WTC11 (cell line): ENCODE data around the gene LGALSL. TPM values are rescaled to one million over a fixed set of nuclear protein-coding genes. Genes with fewer than 3 reads are reported as not detected.
A peak's percentile ranks its signal among the peaks of the same experiment; 100 is the strongest.

Experiments
- ATAC-seq: fragments of 200-7000 bp; cut with Tn5 transposase; 2 replicates; pipeline ENCODE4 v1.10.0; 2021; ENCODE audit warnings: mild to moderate bottlenecking, moderate library complexity
- CTCF ChIA-PET: fragments of 300-600 bp; sonication (Branson Sonifier 250); formaldehyde crosslinking; loops from one replicate; lab custom pipeline; 2021; ENCODE audit warnings: antibody characterized with exemption; lab: Charles Lee
- POLR2A ChIA-PET: fragments of 350-600 bp; sonication (Branson Sonifier 250); formaldehyde crosslinking; loops from one replicate; lab custom pipeline; 2021; ENCODE audit warnings: antibody characterized with exemption; lab: Charles Lee
- DNase-seq: peaks from one replicate; pipeline ENCODE4 v3.0.0; 2021; ENCODE audit warnings: low spot score
- H3K27ac Mint-ChIP-seq: 2 replicates; pipeline ENCODE4 v1.8.0; 2021; ENCODE audit warnings: mixed read lengths
- H3K27me3 Mint-ChIP-seq: 2 replicates; pipeline ENCODE4 v1.8.0; 2021; ENCODE audit warnings: low read depth, mild to moderate bottlenecking, moderate library complexity, mixed read lengths
- H3K36me3 Mint-ChIP-seq: 2 replicates; pipeline ENCODE4 v1.8.0; 2021; ENCODE audit warnings: mixed read lengths
- H3K4me1 Mint-ChIP-seq: 2 replicates; pipeline ENCODE4 v1.8.0; 2022; ENCODE audit warnings: mixed read lengths
- H3K4me3 Mint-ChIP-seq: 2 replicates; pipeline ENCODE4 v1.8.0; 2021; ENCODE audit warnings: mild to moderate bottlenecking, moderate library complexity, mixed read lengths
- H3K9me3 Mint-ChIP-seq: 2 replicates; pipeline ENCODE4 v1.8.0; 2021; ENCODE audit warnings: mixed read lengths
- FOXJ3 ChIP-seq: sonication (generic); formaldehyde crosslinking; IDR thresholded peaks from 2 replicates; pipeline ENCODE4 v1.9.0; 2021; ENCODE audit warnings: missing genetic modification reagents, mild to moderate bottlenecking, borderline replicate concordance
- GTF2I ChIP-seq: fragments of 250-450 bp; sonication (Bioruptor Pico); conservative IDR thresholded peaks from 2 replicates; pipeline ENCODE4 v1.4.0; 2021; ENCODE audit warnings: mild to moderate bottlenecking
- HMGA2 ChIP-seq: fragments of 250-450 bp; sonication (Bioruptor Pico); IDR thresholded peaks from 2 replicates; pipeline ENCODE4 v1.4.0; 2021; ENCODE audit warnings: mild to moderate bottlenecking, moderate library complexity
- NFATC4 ChIP-seq: fragments of 250-450 bp; sonication (Bioruptor Pico); IDR thresholded peaks from 2 replicates; pipeline ENCODE4 v1.9.0; 2021; ENCODE audit warnings: mild to moderate bottlenecking
- RELA ChIP-seq: sonication (generic); formaldehyde crosslinking; IDR thresholded peaks from 2 replicates; pipeline ENCODE4 v1.8.1; 2022; ENCODE audit warnings: missing genetic modification reagents, mild to moderate bottlenecking, borderline replicate concordance
- SP1 ChIP-seq: sonication (generic); formaldehyde crosslinking; conservative IDR thresholded peaks from 2 replicates; pipeline ENCODE4 v1.8.1; 2022; ENCODE audit warnings: missing genetic modification reagents
- ZNF121 ChIP-seq: sonication (generic); formaldehyde crosslinking; IDR thresholded peaks from 2 replicates; pipeline ENCODE4 v1.8.0; 2023; ENCODE audit warnings: missing genetic modification reagents
- ZNF219 ChIP-seq: sonication (generic); formaldehyde crosslinking; IDR thresholded peaks from 2 replicates; pipeline ENCODE4 v1.8.0; 2023; ENCODE audit warnings: missing genetic modification reagents, mild to moderate bottlenecking, borderline replicate concordance
- ZNF423 ChIP-seq: fragments of 250-450 bp; sonication (Bioruptor Pico); IDR thresholded peaks from 2 replicates; pipeline ENCODE4 v2.1.2; 2022; ENCODE audit warnings: mild to moderate bottlenecking, moderate library complexity
- total RNA-seq: library from RNA; stranded (reverse); gene quantifications from 3 replicates; pipeline ENCODE4 v1.2.3, GENCODE V29; 2021
- TF ChIP-seq, protein P1 (sequence below): fragments of 250-450 bp; sonication (Bioruptor Pico); IDR thresholded peaks from 2 replicates; pipeline ENCODE4 v1.9.0; 2021; ENCODE audit warnings: mild to moderate bottlenecking, borderline replicate concordance
- TF ChIP-seq, protein P2 (sequence below): sonication (generic); formaldehyde crosslinking; IDR thresholded peaks from 2 replicates; pipeline ENCODE4 v1.8.0; 2023; ENCODE audit warnings: missing genetic modification reagents, mild to moderate bottlenecking, borderline replicate concordance
- TF ChIP-seq, protein P3 (sequence below): fragments of 250-450 bp; sonication (Bioruptor Pico); IDR thresholded peaks from 2 replicates; pipeline ENCODE4 v1.9.0; 2021; ENCODE audit warnings: moderate library complexity, mild to moderate bottlenecking, inconsistent platforms, borderline replicate concordance
- TF ChIP-seq, protein P4 (sequence below): fragments of 250-450 bp; sonication (Bioruptor Pico); conservative IDR thresholded peaks from 2 replicates; pipeline ENCODE4 v1.9.0; 2021; ENCODE audit warnings: mild to moderate bottlenecking

LGALSL gene
- total RNA-seq, 1 experiment from 2014 or later = 21.0 TPM

DNA sequence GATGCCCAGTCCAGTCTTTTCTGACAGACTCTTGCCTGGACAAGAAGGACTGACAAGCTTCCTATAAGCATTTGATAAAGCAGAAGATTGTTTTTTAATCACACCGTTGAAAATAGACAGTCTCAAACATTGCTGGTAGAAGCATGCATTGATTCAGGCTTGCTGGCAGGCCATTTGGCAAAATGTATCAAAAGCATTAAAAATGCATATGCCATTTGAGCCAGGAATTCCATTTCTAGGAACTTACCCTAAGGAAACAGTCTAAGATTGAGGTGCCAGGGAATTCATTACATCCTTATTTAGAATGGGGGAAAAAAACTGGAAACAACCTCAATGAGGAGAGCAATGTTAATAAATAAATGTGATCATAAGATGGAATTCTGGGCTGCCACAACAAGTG is 20.7 kb downstream of the LGALSL start:
- POLR2A ChIA-PET = no interaction called here
- ATAC-seq (no peak), DNase-seq (no peak)
- CTCF ChIA-PET = interaction anchor here (1.0 to 4.8 kb wide), 3 partner anchors 13 to 146 kb away, joined by 3 to 32 read pairs (median 4); no protein-coding TSS in a partner anchor
- Mint-ChIP-seq H3K9me3 (peaks cover 9% of the 10 kb centered on the region; the same call in 1 of the 2 replicates), H3K27ac (peak overlapping the region; percentile 81), H3K4me3 (no peak overlapping the region), H3K36me3 (no peaks in the 10 kb centered on the region), H3K4me1 (peaks cover 28% of the 10 kb centered on the region), H3K27me3 (no peaks in the 10 kb centered on the region)
- TF ChIP-seq GTF2I (CRISPR knock-in tag) = no peak
- TF ChIP-seq, protein P1, sequence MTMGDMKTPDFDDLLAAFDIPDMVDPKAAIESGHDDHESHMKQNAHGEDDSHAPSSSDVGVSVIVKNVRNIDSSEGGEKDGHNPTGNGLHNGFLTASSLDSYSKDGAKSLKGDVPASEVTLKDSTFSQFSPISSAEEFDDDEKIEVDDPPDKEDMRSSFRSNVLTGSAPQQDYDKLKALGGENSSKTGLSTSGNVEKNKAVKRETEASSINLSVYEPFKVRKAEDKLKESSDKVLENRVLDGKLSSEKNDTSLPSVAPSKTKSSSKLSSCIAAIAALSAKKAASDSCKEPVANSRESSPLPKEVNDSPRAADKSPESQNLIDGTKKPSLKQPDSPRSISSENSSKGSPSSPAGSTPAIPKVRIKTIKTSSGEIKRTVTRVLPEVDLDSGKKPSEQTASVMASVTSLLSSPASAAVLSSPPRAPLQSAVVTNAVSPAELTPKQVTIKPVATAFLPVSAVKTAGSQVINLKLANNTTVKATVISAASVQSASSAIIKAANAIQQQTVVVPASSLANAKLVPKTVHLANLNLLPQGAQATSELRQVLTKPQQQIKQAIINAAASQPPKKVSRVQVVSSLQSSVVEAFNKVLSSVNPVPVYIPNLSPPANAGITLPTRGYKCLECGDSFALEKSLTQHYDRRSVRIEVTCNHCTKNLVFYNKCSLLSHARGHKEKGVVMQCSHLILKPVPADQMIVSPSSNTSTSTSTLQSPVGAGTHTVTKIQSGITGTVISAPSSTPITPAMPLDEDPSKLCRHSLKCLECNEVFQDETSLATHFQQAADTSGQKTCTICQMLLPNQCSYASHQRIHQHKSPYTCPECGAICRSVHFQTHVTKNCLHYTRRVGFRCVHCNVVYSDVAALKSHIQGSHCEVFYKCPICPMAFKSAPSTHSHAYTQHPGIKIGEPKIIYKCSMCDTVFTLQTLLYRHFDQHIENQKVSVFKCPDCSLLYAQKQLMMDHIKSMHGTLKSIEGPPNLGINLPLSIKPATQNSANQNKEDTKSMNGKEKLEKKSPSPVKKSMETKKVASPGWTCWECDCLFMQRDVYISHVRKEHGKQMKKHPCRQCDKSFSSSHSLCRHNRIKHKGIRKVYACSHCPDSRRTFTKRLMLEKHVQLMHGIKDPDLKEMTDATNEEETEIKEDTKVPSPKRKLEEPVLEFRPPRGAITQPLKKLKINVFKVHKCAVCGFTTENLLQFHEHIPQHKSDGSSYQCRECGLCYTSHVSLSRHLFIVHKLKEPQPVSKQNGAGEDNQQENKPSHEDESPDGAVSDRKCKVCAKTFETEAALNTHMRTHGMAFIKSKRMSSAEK (CRISPR knock-in tag) = no peak

DNA sequence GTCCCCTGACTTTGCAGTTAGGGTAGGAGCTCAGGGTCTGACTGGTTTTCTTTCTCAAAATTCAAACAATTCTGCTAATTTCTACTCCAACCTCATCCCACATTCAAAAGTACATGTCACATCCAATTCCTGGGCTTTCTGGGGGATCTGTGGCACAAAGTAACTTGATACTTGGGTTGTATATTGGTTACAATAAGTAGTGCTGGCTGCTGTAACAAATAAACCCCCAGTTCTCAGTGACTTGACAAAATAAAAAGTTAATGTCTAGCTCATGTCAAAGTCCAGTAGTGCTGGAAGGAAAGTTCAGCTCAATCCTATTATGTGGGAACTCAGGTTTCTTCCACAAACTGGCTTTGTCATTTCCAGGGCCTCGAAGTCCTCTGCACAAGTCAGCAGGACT is 23.1 kb downstream of the LGALSL start:
- TF ChIP-seq ZNF121 = no peak
- TF ChIP-seq FOXJ3 (CRISPR knock-in tag) = no peak
- TF ChIP-seq RELA = no peak
- no peak for TF ChIP-seq HMGA2
- TF ChIP-seq, protein P2, sequence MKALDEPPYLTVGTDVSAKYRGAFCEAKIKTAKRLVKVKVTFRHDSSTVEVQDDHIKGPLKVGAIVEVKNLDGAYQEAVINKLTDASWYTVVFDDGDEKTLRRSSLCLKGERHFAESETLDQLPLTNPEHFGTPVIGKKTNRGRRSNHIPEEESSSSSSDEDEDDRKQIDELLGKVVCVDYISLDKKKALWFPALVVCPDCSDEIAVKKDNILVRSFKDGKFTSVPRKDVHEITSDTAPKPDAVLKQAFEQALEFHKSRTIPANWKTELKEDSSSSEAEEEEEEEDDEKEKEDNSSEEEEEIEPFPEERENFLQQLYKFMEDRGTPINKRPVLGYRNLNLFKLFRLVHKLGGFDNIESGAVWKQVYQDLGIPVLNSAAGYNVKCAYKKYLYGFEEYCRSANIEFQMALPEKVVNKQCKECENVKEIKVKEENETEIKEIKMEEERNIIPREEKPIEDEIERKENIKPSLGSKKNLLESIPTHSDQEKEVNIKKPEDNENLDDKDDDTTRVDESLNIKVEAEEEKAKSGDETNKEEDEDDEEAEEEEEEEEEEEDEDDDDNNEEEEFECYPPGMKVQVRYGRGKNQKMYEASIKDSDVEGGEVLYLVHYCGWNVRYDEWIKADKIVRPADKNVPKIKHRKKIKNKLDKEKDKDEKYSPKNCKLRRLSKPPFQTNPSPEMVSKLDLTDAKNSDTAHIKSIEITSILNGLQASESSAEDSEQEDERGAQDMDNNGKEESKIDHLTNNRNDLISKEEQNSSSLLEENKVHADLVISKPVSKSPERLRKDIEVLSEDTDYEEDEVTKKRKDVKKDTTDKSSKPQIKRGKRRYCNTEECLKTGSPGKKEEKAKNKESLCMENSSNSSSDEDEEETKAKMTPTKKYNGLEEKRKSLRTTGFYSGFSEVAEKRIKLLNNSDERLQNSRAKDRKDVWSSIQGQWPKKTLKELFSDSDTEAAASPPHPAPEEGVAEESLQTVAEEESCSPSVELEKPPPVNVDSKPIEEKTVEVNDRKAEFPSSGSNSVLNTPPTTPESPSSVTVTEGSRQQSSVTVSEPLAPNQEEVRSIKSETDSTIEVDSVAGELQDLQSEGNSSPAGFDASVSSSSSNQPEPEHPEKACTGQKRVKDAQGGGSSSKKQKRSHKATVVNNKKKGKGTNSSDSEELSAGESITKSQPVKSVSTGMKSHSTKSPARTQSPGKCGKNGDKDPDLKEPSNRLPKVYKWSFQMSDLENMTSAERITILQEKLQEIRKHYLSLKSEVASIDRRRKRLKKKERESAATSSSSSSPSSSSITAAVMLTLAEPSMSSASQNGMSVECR (CRISPR knock-in tag) = no peak
- TF ChIP-seq SP1 = no peak
- TF ChIP-seq, protein P3, sequence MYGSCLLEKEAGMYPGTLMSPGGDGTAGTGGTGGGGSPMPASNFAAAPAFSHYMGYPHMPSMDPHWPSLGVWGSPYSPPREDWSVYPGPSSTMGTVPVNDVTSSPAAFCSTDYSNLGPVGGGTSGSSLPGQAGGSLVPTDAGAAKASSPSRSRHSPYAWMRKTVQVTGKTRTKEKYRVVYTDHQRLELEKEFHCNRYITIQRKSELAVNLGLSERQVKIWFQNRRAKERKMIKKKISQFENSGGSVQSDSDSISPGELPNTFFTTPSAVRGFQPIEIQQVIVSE (CRISPR knock-in tag) = no peak
- no peak for TF ChIP-seq ZNF423 (CRISPR knock-in tag)
- TF ChIP-seq, protein P4, sequence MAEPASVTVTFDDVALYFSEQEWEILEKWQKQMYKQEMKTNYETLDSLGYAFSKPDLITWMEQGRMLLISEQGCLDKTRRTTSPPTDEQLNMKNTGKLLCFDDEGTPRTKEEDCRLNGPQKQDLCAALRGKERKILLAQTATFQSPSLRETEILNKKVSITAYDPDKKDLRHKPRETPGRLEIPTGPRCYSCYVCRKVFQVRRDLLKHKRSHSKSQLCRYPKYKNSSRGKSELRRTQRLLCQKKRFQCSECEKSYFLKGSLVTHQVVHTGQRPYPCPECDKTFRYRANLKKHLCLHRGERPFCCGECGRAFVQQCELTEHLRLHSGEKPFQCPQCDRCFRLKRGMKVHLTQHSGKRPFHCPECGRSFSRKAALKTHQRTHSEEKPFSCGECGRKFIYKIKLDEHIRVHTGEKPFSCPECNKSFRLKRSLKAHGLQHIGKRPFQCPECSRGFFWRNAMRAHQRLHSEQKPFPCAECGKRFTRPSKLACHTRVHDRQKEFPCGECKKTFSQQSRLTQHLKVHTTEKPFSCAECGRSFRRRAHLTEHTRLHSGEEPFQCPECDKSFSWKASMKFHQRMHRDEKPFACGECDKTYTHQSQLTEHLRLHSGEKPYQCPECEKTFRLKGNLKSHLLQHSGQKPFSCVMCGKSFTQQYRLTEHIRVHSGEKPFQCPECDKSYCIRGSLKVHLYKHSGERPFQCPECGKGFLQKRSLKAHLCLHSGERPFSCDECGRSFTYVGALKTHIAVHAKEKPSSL = no peak
- no peak for TF ChIP-seq ZNF219 (CRISPR knock-in tag)
- TF ChIP-seq NFATC4 (CRISPR knock-in tag) = no peak
- peaks cover 9% of the 10 kb centered on the region; the same call in 1 of the 2 replicates for H3K9me3 Mint-ChIP-seq
- H3K36me3 Mint-ChIP-seq = no peaks in the 10 kb centered on the region
- H3K27ac Mint-ChIP-seq = no peak overlapping the region
- ATAC-seq (no peak), DNase-seq (no peak)
- POLR2A ChIA-PET = no interaction called here
- no peaks in the 10 kb centered on the region for H3K27me3 Mint-ChIP-seq
- no peak overlapping the region for H3K4me3 Mint-ChIP-seq
- H3K4me1 Mint-ChIP-seq = peaks cover 16% of the 10 kb centered on the region
- CTCF ChIA-PET = interaction anchor here (1.0 to 4.8 kb wide), 2 partner anchors 9 to 11 kb away, joined by 3 to 32 read pairs; no protein-coding TSS in a partner anchor
